Colon (tissue), 2 donors: ENCODE data around the gene RSRC1.
A peak's percentile ranks its signal among the peaks of the same experiment; 100 is the strongest.
"Not testable (repeated sequence)": the region's sequence is repeated elsewhere in the genome, so short reads cannot be mapped to it uniquely, and the experiment has no call there.

Experiments
- FAIRE-seq: peaks from 2 replicates; lab custom pipeline; 2012; peaks lifted over from hg19 to GRCh38; lab: Jason Lieb, UNC
- donor health status: control.
- donor health status: control.

RSRC1 gene

DNA sequence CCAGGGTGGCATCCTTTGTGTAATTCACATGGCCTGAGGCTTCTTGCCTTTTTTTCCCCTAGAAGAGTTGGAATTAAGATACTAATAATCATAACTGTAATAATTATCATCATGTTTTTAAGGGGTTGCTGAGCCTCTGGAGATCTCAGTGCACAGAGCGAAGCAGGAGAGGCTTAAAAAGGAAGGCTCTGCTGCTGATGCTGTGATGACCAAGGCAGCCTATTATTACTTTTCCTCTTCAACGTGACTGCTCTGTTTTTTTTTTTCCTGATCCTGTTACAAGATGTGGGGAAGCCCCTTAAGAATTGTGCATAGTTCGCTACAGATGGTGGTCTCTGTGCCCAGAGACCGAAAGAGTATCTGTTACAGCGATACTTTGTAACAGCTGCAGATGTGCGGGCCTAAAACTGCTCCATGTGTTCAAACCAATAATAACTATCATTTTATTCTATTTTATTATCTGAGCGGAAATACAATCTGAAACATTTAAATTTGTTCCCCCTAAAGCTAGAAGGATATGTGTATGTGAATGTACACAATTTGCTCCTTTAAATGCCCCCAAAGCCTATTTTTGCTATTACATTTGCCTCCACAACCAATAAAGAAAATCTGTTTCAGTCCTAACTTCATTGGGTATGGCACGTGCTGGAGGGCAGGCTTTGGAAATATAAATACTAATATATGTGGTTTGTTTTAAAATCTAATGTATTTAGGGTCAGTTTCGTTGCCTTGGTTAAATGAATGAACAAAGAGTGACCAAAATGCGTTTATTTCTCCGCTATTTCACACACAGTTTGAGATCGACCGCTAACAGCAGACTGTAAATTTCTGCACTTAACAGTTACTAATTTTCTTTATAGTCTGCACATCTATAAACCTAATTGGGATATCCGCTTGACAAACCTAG, 8.3 kb upstream of the RSRC1 start:
- no peak for FAIRE-seq

- FAIRE-seq: no peak
These were observed 7.4 kb upstream of the RSRC1 start for GRCh38 chr3:158102242-158103080.

DNA sequence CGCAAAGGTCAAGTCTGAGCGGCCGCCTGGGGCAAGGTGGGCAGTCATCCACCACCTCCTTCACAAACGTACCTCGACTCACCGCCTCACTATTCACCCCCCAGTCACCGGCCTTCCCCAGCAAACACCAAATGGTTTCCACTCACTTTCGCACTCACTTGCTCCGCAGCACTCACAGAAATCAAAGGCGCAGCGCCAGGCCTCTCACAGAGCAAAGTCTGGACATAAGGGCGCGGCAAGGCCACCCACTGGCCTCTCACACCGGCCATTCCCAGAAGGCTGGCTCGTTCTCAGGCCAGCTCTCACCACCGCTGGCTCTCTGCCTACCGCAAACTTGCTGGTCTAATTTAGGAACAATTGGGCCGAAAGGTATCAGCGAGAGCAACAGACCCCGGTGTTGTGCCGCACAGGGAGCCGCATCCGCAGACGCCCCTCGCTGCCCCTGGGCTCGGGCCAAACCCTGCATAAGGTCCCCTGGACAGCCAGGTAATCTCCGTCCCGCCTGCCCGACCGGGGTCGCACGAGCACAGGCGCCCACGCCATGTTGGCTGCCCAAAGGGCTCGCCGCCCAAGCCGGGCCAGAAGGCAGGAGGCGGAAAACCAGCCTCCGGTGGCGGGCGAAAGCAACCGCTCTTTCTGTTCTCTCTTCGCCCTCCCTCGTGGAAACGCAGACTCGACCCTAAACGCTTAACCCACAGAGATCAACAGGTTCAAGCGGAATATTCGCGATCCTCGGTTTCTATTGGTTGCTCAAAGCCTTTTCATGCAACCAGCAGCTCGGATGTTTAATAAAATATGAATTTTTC, 6.6 kb upstream of the RSRC1 start:
- no peak for FAIRE-seq

- no peak for FAIRE-seq
These were observed 6.0 kb upstream of the RSRC1 start for GRCh38 chr3:158103887-158104327.

- FAIRE-seq: no peak
These were observed 5.4 kb upstream of the RSRC1 start for GRCh38 chr3:158104431-158104921.

DNA sequence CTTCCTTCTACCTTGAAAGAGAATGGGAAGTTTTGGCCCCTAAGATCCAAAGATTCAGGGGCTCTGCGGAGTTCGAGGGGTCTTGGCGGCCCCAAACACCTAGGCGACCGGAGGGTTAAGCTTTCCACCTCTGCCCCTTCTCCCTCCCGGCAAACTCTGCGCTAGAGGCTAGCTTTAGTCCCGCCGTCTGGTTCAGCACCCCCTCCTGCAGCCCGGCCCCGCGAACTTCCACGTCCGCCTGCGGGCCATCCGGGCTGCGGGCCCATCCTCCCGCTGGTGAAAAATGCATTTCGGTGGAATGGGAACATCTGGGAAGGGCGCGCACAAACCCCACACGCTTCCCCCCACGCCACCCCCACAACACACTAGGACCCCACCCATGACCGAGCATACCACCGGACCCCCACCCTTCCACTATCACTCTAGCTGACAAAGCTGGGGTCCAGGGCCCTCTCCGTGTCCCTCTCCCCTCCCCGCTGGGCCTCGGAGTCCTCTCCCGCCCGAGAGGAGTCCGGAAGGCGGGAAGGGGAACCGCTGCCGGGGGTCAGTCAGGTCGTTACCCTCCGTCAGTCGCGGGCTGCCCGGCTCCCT, 4.7 kb upstream of the RSRC1 start:
- FAIRE-seq: no peak

- FAIRE-seq: no peak
These were observed 4.1 kb upstream of the RSRC1 start for GRCh38 chr3:158105710-158106253.

DNA sequence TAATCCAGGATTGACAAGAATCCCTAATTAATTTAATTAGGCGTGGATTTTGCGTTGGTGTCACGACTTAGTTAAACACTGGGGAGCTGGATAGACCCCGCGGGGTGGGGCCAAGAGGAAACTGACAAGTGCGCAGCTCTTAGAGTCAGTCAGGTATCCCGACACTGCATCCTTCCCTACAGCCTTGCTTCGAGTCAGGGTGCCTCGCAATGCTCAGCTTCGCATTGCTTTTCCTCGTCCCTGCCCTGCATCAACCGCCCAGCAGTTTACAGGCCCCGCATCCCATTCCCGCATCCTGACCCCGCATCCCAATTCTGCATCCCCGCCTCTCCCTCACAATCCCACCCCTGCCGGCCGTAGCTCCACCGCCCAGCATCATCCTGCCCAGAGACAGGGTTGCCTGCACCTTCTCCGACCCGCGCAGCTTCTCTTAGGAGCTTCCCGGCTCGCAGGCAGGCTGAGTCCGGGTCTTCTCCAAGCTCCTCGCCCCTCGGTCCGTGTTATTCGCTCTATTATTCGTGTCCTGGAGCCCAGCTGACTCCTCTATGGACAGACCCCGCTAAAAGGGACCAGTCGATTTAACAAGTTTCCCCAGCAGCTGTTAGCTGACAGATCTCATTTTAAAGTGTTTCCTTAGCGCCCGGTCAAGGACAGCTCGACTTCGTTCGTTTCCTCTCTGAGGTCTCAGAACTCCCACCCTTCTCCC, 3.0 kb upstream of the RSRC1 start:
- FAIRE-seq: no peak

DNA sequence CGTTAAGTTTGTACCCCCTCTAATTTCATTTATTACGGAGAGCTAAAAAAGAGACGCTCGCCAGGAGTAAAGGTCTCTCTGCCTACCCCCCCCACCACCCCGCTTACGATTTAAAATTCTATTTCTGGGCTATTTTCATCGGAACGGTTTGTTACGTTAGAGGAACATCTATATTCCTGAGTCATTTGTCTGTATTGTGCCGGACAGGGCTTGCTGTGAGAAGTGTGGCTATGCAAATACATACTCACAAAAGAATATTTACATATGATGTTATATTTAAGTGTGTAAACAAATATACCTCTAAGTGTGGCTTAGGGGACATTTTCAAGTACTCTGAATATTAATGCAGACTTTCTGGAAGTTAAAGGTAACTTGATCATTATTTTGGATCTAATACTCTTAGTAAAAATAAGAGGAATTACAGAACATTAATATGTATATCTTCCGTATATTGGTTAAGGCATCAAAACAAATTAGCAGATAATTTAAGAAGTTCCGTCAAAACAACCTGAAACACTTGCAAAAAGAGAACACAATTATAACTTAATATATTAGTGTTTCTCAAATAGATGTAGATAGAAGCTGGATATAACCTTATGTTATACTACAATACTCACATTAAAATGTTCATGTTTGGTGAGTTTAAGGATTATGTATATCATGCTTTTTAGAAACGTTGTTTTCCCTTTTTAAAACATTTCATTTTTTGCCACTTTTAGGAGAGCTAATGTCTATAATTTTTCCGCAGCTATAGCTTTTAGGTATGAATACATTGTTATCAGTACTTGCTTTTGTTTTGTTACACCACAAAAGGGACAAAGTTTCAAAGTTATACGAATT, 2.1 kb upstream of the RSRC1 start:
- no peak for FAIRE-seq

DNA sequence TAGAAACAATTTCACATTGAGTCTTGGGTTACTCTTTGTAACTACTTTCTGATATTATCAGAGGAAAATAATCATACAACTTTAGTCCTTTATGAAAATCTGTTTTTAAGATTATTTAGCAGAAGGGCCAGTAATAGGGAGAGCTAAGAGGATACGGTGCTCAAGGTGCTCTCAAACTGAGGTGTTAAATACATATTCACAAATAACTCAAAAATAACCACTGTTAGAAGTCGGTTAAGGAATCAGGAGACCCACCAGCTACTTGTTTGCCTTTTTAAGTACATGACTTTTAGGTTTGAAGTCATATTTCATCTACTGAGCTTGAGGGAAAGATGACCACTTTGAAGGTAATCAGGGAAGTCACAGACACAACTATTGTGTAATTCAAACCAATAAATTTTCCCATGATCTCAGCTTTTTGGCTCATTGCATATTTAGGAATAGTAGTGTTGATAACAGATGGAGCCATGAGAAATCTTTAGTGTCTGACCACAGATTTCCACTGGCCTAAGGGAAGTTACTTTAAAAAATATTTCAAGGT, 1.4 kb upstream of the RSRC1 start:
- no peak for FAIRE-seq

- FAIRE-seq: no peak
These were observed 540 bp upstream of the RSRC1 start for GRCh38 chr3:158109295-158109803.

- no peak for FAIRE-seq
These were observed 749 bp downstream of the RSRC1 start for GRCh38 chr3:158110658-158111018.

- FAIRE-seq: no peak
These were observed 2.0 kb downstream of the RSRC1 start for GRCh38 chr3:158111861-158112260.

- not testable (repeated sequence) for FAIRE-seq
These were observed 3.7 kb downstream of the RSRC1 start for GRCh38 chr3:158113595-158113994.

DNA sequence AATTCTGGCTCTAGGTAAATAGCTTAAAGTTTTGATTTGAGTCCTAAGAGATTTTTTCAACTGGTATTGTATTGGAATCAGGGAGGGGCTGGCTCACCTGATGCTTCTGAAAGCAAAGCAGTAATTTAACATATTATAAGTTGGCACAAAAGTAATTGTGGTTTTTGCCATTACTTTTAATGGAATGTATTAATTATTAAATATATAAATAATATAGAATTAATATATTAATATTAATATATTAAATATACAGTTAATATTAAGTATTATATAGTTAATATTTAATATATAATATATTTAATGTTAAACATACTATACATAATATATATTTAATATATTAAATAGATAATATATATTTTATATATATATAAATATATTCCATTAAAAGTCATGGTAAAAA, 10.4 kb downstream of the RSRC1 start:
- peak; percentile 99 for FAIRE-seq

DNA sequence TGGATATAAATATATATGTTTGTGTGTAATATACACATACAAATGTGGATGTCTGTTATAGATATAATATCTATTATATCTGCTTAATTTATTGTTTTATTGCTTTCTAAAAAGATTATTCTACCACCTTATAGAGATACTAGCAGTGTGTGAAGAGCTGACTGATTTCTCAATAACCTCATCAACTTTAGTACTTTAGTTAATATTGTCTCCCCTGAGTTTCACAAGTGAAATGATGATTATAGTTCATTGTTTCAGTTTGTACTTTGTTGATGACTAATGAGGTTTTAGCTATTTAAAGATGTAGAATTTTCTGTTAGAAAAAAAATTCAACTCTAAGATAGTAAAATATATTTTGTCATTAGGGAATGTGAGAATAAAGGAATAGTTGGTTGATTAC, 11.4 kb downstream of the RSRC1 start:
- peak; percentile 69 for FAIRE-seq

GRCh38 chr3:158122721-158123120, 12.8 kb downstream of the RSRC1 start:
- FAIRE-seq: not testable (repeated sequence)

DNA sequence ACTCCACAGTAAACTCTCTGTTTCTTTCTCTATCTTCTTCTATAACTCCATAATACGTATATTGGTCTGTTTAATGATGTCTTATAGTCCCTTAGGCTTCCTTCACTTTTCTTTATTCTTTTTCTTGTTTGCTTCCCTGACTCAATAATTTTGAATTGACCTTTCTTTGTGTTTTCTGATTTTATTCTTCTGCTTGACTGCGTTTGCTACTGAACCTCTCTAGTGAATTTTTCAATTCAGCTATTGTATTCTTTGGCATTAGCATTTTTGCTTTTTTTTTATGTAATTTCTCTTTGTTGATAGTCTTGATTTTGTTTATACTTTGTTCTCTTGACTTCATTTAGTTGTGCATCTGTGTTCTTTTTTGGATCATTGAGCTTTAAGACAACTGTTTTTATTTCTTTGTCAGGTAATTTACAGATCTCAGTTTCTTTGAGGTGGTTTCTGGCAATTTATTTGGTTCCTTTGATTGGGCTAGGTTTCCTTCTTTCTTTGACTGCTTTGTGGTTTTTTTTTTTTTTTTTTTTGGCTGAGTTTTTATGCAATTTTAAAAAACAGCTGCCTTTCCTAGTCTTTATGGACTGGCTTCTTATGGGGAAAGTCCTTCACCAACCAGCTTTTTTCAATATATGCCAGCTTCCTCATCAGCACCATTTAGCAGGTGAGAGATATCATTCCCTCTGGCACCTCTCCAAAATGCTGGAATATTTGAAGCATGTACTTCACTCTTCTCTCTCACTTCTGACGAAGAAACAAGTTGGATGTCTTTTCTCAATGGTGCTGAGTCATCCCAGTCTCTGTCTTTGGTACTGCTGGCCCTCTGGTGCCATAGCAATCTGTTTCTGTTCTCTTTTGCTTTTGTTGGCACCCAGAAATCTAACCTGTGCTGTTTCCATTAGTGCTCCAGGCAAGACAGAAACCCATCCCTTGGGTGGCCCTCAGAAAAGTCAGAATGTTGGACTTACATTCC, 17.6 kb downstream of the RSRC1 start:
- FAIRE-seq: no peak
